Measurements from ENCODE around the gene SERTAD1. TPM values are rescaled to one million over a fixed set of nuclear protein-coding genes. Genes with fewer than 3 reads are reported as not detected.

SERTAD1 gene
- polyA plus RNA-seq, 1 of the 3 experiments (the other 2 are of a cell fraction), result 10.4 TPM

GRCh38 chr19:40377876-40378385 lies 47.9 kb downstream of the SERTAD1 start:
- Histone ChIP-seq H3K27ac (ENCODE audit: low read depth in 2 of 2, low read length in 1 of 2) (no peak overlapping the region), H3K9ac (no peak overlapping the region), H3F3A (replicated peaks; ENCODE audit: insufficient read depth) (no peaks in the 10 kb centered on the region), H3K9me2 (no peaks in the 10 kb centered on the region), H3K36me3 (replicated peaks in 1 of 2; ENCODE audit: control insufficient read depth in 1 of 2, insufficient read depth in 2 of 2, low read length in 1 of 2) (peaks cover 5 to 26% of the 10 kb centered on the region in 2 experiments), H2AFZ (ENCODE audit: low read depth) (no peak overlapping the region), H3K9me3 (no peaks in the 10 kb centered on the region), H3K79me2 (ENCODE audit: insufficient read depth) (no peaks in the 10 kb centered on the region), H3K4me2 (no peak overlapping the region), H4K20me1 (ENCODE audit: insufficient read depth) (no peaks in the 10 kb centered on the region), H3K27me3 (ENCODE audit: insufficient read depth) (no peaks in the 10 kb centered on the region), H3K4me3 (ENCODE audit: low read depth in 2 of 2, low read length in 1 of 2) (no peak overlapping the region), H3K4me1 (ENCODE audit: control insufficient read depth in 1 of 2, insufficient read depth in 2 of 2, low read depth in 1 of 2, low read length in 1 of 2) (no peaks in the 10 kb centered on the region)
- DNase-seq, result peak; percentile 17
- POLR2A ChIA-PET, result no interaction called here
- CTCF ChIA-PET, result no interaction called here
- 90% methylated on average over 21 of the region's 25 CpGs for WGBS (ENCODE audit: low lambda C conversion rate)
- TF ChIP-seq RFX5 (IDR thresholded peaks at IDR 0.05; ENCODE audit: low read length) (no peak), SIN3A (IDR thresholded peaks at IDR 0.05; ENCODE audit: borderline replicate concordance, low read depth, low read length) (no peak)

DNA sequence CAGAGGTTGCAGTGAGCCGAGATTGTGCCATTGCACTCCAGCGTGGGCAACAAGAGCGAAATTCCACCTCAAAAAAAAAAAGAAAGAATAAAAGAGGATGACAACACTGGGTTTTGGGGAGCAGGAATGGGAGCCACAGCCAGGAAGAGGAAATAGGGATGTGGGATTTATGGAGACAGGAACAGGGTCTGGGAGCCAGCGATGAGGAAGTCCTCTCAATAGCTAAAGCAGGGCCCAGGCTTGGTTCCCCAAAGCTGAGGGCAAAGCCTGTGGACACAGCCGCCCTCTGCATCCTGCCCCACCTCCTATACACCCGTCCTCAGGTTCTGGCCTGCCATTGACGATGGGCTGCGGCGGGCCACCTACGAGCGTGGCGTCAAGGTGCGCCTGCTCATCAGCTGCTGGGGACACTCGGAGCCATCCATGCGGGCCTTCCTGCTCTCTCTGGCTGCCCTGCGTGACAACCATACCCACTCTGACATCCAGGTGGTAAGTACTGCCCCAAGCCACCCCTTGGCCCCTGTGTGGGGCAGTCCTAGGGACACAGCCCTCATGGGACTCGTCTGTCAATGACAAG lies 49.4 kb downstream of the SERTAD1 start:
- ChIA-PET CTCF (interaction anchor here (0.7 kb wide), 1 partner anchor 13 kb away, joined by 3 read pairs; no protein-coding TSS in a partner anchor), POLR2A (interaction anchor here (1.8 kb wide), 1 partner anchor 10 kb away, joined by 5 read pairs; no protein-coding TSS in a partner anchor)
- H3K27ac ChIP-seq (ENCODE audit: low read depth in 2 of 2, low read length in 1 of 2), result no peak overlapping the region
- H3K4me3 ChIP-seq (ENCODE audit: low read depth in 2 of 2, low read length in 1 of 2), result no peak overlapping the region
- no peak for TF ChIP-seq YY1 (IDR thresholded peaks at IDR 0.05; ENCODE audit: low read depth)
- no peaks in the 10 kb centered on the region for H3K4me1 ChIP-seq (ENCODE audit: control insufficient read depth in 1 of 2, insufficient read depth in 2 of 2, low read depth in 1 of 2, low read length in 1 of 2)
- no peaks in the 10 kb centered on the region for H3K9me2 ChIP-seq
- H3K9me3 ChIP-seq, result no peaks in the 10 kb centered on the region
- H3K79me2 ChIP-seq (ENCODE audit: insufficient read depth), result no peaks in the 10 kb centered on the region
- H3F3A ChIP-seq (replicated peaks; ENCODE audit: insufficient read depth), result no peaks in the 10 kb centered on the region
- peak; percentile 14 for DNase-seq
- no peak overlapping the region for H3K9ac ChIP-seq
- no peak overlapping the region for H2AFZ ChIP-seq (ENCODE audit: low read depth)
- 91% methylated on average over 8 of the region's 17 CpGs for WGBS (ENCODE audit: low lambda C conversion rate)
- H3K36me3 ChIP-seq (replicated peaks in 1 of 2; ENCODE audit: control insufficient read depth in 1 of 2, insufficient read depth in 2 of 2, low read length in 1 of 2), result peaks cover 11 to 26% of the 10 kb centered on the region in 2 experiments
- H3K4me2 ChIP-seq, result no peak overlapping the region
- H3K27me3 ChIP-seq (ENCODE audit: insufficient read depth), result no peaks in the 10 kb centered on the region
- no peaks in the 10 kb centered on the region for H4K20me1 ChIP-seq (ENCODE audit: insufficient read depth)

GRCh38 chr19:40374084-40374483 lies 51.7 kb downstream of the SERTAD1 start:
- no peak overlapping the region for H3K4me3 ChIP-seq (ENCODE audit: low read depth in 2 of 2, low read length in 1 of 2)
- H3F3A ChIP-seq (replicated peaks; ENCODE audit: insufficient read depth), result no peaks in the 10 kb centered on the region
- 95% methylated on average over 7 of the region's 7 CpGs for WGBS (ENCODE audit: low lambda C conversion rate)
- H3K4me1 ChIP-seq (ENCODE audit: control insufficient read depth in 1 of 2, insufficient read depth in 2 of 2, low read depth in 1 of 2, low read length in 1 of 2), result no peaks in the 10 kb centered on the region
- H3K9ac ChIP-seq, result no peak overlapping the region
- no peaks in the 10 kb centered on the region for H3K9me2 ChIP-seq
- peak; percentile 17 for DNase-seq
- no peaks in the 10 kb centered on the region for H3K9me3 ChIP-seq
- H3K27me3 ChIP-seq (ENCODE audit: insufficient read depth), result no peaks in the 10 kb centered on the region
- no peak overlapping the region for H3K27ac ChIP-seq (ENCODE audit: low read depth in 2 of 2, low read length in 1 of 2)
- H3K4me2 ChIP-seq, result no peak overlapping the region
- H3K79me2 ChIP-seq (ENCODE audit: insufficient read depth), result no peaks in the 10 kb centered on the region
- H3K36me3 ChIP-seq (replicated peaks in 1 of 2; ENCODE audit: control insufficient read depth in 1 of 2, insufficient read depth in 2 of 2, low read length in 1 of 2), result peaks cover 18 to 26% of the 10 kb centered on the region in 2 experiments
- ChIA-PET POLR2A (no interaction called here), CTCF (interaction anchor here (1.2 kb wide), 1 partner anchor 90 kb away, joined by 3 read pairs; no protein-coding TSS in a partner anchor)
- no peaks in the 10 kb centered on the region for H4K20me1 ChIP-seq (ENCODE audit: insufficient read depth)
- H2AFZ ChIP-seq (ENCODE audit: low read depth), result no peak overlapping the region
- TF ChIP-seq ZBTB33 (IDR thresholded peaks at IDR 0.05; ENCODE audit: borderline replicate concordance, low read depth) (no peak), CHD2 (IDR thresholded peaks at IDR 0.05; ENCODE audit: low read length, partially characterized antibody) (no peak), IRF3 (IDR thresholded peaks at IDR 0.05; ENCODE audit: low read depth, low read length) (no peak), TEAD4 (IDR thresholded peaks at IDR 0.05; ENCODE audit: borderline replicate concordance, insufficient read depth) (no peak), USF1 (IDR thresholded peaks at IDR 0.05; ENCODE audit: borderline replicate concordance, low read depth) (no peak), EZH2phosphoT487 (IDR thresholded peaks at IDR 0.05; ENCODE audit: borderline replicate concordance, low read depth) (no peak), TAF1 (IDR thresholded peaks at IDR 0.05; ENCODE audit: borderline replicate concordance, low read depth, low read length) (no peak), GABPA (IDR thresholded peaks at IDR 0.05; ENCODE audit: low read depth) (no peak), SIN3A (IDR thresholded peaks at IDR 0.05; ENCODE audit: borderline replicate concordance, low read depth, low read length) (no peak)
- TF ChIP-seq, protein P1, sequence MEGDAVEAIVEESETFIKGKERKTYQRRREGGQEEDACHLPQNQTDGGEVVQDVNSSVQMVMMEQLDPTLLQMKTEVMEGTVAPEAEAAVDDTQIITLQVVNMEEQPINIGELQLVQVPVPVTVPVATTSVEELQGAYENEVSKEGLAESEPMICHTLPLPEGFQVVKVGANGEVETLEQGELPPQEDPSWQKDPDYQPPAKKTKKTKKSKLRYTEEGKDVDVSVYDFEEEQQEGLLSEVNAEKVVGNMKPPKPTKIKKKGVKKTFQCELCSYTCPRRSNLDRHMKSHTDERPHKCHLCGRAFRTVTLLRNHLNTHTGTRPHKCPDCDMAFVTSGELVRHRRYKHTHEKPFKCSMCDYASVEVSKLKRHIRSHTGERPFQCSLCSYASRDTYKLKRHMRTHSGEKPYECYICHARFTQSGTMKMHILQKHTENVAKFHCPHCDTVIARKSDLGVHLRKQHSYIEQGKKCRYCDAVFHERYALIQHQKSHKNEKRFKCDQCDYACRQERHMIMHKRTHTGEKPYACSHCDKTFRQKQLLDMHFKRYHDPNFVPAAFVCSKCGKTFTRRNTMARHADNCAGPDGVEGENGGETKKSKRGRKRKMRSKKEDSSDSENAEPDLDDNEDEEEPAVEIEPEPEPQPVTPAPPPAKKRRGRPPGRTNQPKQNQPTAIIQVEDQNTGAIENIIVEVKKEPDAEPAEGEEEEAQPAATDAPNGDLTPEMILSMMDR (IDR thresholded peaks at IDR 0.05), result no peak
- TF ChIP-seq, protein P2, sequence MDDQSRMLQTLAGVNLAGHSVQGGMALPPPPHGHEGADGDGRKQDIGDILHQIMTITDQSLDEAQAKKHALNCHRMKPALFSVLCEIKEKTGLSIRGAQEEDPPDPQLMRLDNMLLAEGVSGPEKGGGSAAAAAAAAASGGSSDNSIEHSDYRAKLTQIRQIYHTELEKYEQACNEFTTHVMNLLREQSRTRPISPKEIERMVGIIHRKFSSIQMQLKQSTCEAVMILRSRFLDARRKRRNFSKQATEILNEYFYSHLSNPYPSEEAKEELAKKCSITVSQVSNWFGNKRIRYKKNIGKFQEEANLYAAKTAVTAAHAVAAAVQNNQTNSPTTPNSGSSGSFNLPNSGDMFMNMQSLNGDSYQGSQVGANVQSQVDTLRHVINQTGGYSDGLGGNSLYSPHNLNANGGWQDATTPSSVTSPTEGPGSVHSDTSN (IDR thresholded peaks at IDR 0.05), result no peak
